Caco-2 (cell line): Measurements from ENCODE around the gene APLP1. TPM values are rescaled to one million over a fixed set of nuclear protein-coding genes. Genes with fewer than 3 reads are reported as not detected.

Source experiments
- BruUV-seq: library from RNA; stranded (reverse); fragments of 400-500 nt; replicated peaks from 2 replicates; lab custom pipeline; 2021; lab: Mats Ljungman, UMichigan
- CTCF ChIA-PET: fragments of 300-600 bp; sonication (Branson Sonifier 250); formaldehyde crosslinking; loops from one replicate; lab custom pipeline; 2022; ENCODE audit warnings: antibody characterized with exemption; lab: Charles Lee
- POLR2A ChIA-PET: fragments of 300-600 bp; sonication (Branson Sonifier 250); formaldehyde crosslinking; loops from one replicate; lab custom pipeline; 2022; ENCODE audit warnings: antibody characterized with exemption; lab: Charles Lee
- DNase-seq, 2 experiments: peaks; one replicate each; pipeline versions ENCODE4 v3.0.0 to v3.0.0-alpha.2; 2020 to 2022
- H3K27me3 ChIP-seq: replicated peaks from 2 replicates; pipeline ENCODE4 v1.6.0; 2011; ENCODE audit warnings: low read length; ENCODE audit not compliant: control insufficient read depth, insufficient read depth
- H3K36me3 ChIP-seq: 2 replicates; pipeline ENCODE4 v1.5.1; 2011; ENCODE audit warnings: low read length; ENCODE audit not compliant: control insufficient read depth, insufficient read depth
- H3K4me1 ChIP-seq: fragments of 250-450 bp; sonication (Bioruptor Pico); 2 replicates; pipeline ENCODE4 v1.5.1; 2020; ENCODE audit warnings: mild to moderate bottlenecking
- H3K4me3 ChIP-seq: 2 replicates; pipeline ENCODE4 v1.5.1; 2011; ENCODE audit warnings: low read depth, mild to moderate bottlenecking, control low read depth, low read length
- H3K9me3 ChIP-seq: fragments of 250-450 bp; sonication (Bioruptor Pico); 2 replicates; pipeline ENCODE4 v1.5.1; 2020; ENCODE audit warnings: mild to moderate bottlenecking, moderate library complexity
- H3K27ac Mint-ChIP-seq: one replicate; pipeline ENCODE4 v1.8.0; 2022; ENCODE audit warnings: mixed read lengths; ENCODE audit not compliant: unreplicated experiment
- H3K27me3 Mint-ChIP-seq: one replicate; pipeline ENCODE4 v1.8.0; 2022; ENCODE audit warnings: mixed read lengths; ENCODE audit not compliant: insufficient read depth, unreplicated experiment
- H3K36me3 Mint-ChIP-seq: one replicate; pipeline ENCODE4 v1.8.0; 2022; ENCODE audit warnings: mild to moderate bottlenecking, mixed read lengths; ENCODE audit not compliant: insufficient read depth, unreplicated experiment
- H3K4me1 Mint-ChIP-seq: one replicate; pipeline ENCODE4 v1.8.0; 2022; ENCODE audit warnings: low read depth, mixed read lengths; ENCODE audit not compliant: unreplicated experiment
- H3K4me3 Mint-ChIP-seq: one replicate; pipeline ENCODE4 v1.8.0; 2022; ENCODE audit warnings: mild to moderate bottlenecking, moderate library complexity, mixed read lengths; ENCODE audit not compliant: unreplicated experiment
- H3K9me3 Mint-ChIP-seq: one replicate; pipeline ENCODE4 v1.8.0; 2022; ENCODE audit warnings: mixed read lengths; ENCODE audit not compliant: unreplicated experiment
- CTCF ChIP-seq, 2 experiments: fragments of 200-600 bp in 1 of 2; IDR thresholded peaks; 1 replicate in 1 of 2; 2 replicates in 1 of 2; pipeline versions ENCODE4 v1.5.1 to v1.8.0; 2011 to 2022; ENCODE audit warnings: antibody characterized with exemption in 1 of 2, control low read depth in 1 of 2, inconsistent platforms in 1 of 2, low read depth in 1 of 2, low read length in 1 of 2, mild to moderate bottlenecking in 1 of 2, moderate library complexity in 1 of 2; ENCODE audit not compliant: insufficient read depth in 1 of 2, severe bottlenecking in 1 of 2, unreplicated experiment in 1 of 2
- intact Hi-C: fragments of 100-400 bp; cut with micrococcal nuclease; formaldehyde crosslinking; loops from one replicate; pipeline ENCODE4 v1.10.0; 2022; ENCODE audit not compliant: unreplicated experiment
- total RNA-seq: library from RNA; stranded (reverse); gene quantifications from 2 replicates; pipeline ENCODE4 v1.2.3, GENCODE V29; 2022

Gene APLP1
- total RNA-seq, 1 experiment from 2014 or later = 6.5 TPM

DNA sequence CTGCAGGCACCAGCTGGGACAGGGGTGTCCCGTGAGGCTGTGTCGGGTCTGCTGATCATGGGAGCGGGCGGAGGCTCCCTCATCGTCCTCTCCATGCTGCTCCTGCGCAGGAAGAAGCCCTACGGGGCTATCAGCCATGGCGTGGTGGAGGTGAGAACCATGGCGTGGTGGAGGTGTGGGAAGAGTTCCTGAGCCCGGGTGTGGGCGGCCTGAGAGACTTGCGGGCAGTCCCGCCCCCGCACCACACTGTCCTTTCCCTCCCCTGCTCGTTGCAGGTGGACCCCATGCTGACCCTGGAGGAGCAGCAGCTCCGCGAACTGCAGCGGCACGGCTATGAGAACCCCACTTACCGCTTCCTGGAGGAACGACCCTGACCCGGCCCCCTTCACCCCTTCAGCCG is 10.7 kb downstream of the APLP1 start:
- H3K36me3 Mint-ChIP-seq = peaks cover 9% of the 10 kb centered on the region
- H3K27ac Mint-ChIP-seq = no peak overlapping the region
- no peaks in the 10 kb centered on the region for H3K9me3 ChIP-seq
- H3K4me3 ChIP-seq = no peak overlapping the region
- ChIA-PET CTCF (interaction anchor here (0.6 to 2.2 kb wide), 4 partner anchors 9 to 83 kb away, joined by 3 to 14 read pairs (median 4); no protein-coding TSS in a partner anchor), POLR2A (interaction anchor here (1.0 to 1.1 kb wide), 2 partner anchors 50 to 231 kb away, joined by 3 to 4 read pairs; no protein-coding TSS in a partner anchor)
- peaks cover 1% of the 10 kb centered on the region; the same call in 1 of the 2 replicates for H3K27me3 ChIP-seq
- no peak for DNase-seq
- intact Hi-C loops = loop anchor here (1.0 kb wide), 1 partner anchor 10 kb away; no protein-coding TSS in a partner anchor
- no peak for TF ChIP-seq CTCF (IDR thresholded peaks at IDR 0.05; ENCODE audit: insufficient read depth in 1 of 2, low read depth in 1 of 2, low read length in 1 of 2, severe bottlenecking in 1 of 2, unreplicated experiment in 1 of 2)
- no peaks in the 10 kb centered on the region for H3K9me3 Mint-ChIP-seq
- H3K36me3 ChIP-seq = no peaks in the 10 kb centered on the region
- peaks cover 10% of the 10 kb centered on the region for H3K4me1 Mint-ChIP-seq
- H3K27me3 Mint-ChIP-seq = peaks cover 23% of the 10 kb centered on the region
- no peaks in the 10 kb centered on the region for H3K4me1 ChIP-seq
- no peak overlapping the region for H3K4me3 Mint-ChIP-seq
- no TSS peak for BruUV-seq

DNA sequence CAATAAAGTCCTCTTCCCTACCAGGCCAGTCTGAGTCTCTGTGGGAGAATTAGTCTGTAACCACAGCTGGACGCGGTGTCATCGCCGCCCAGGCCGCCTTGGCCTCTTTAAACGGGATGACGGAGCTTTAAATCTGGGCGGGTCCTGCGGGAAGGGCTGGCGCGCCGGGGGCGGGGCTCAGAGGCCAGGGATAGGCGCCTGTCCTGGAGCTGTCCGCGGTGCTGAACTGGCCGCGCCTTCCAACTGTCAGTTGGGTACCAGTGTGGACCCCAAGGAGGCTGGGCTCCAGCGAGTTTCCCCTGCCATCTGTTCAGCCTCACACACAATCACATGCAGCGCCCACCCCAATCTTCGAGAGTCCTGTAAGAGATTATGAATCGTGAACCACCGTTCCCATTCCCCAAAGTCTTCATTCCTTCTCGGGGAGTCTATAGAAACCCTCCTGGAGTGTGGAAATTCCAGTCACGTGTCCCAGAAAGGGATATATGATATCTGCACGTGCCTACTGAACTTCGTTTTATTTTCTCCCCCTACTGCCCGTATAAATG is 11.5 kb downstream of the APLP1 start:
- DNase-seq = peak; percentile 91 to 95
- intact Hi-C loops = loop anchor here (1.0 kb wide), 1 partner anchor 11 kb away; no protein-coding TSS in a partner anchor
- BruUV-seq = no TSS peak
- Histone ChIP-seq H3K27me3 (peaks cover 1% of the 10 kb centered on the region; the same call in 1 of the 2 replicates), H3K4me1 (no peaks in the 10 kb centered on the region), H3K36me3 (no peaks in the 10 kb centered on the region), H3K9me3 (no peaks in the 10 kb centered on the region), H3K4me3 (no peak overlapping the region)
- CTCF ChIA-PET = interaction anchor here (0.6 to 2.2 kb wide), 5 partner anchors 10 to 82 kb away, joined by 3 to 14 read pairs (median 4); no protein-coding TSS in a partner anchor
- POLR2A ChIA-PET = interaction anchor here (1.0 to 1.1 kb wide), 2 partner anchors 51 to 232 kb away, joined by 3 to 4 read pairs; no protein-coding TSS in a partner anchor
- TF ChIP-seq CTCF (IDR thresholded peaks at IDR 0.05; ENCODE audit: insufficient read depth in 1 of 2, low read depth in 1 of 2, low read length in 1 of 2, severe bottlenecking in 1 of 2, unreplicated experiment in 1 of 2) = no peak
- Mint-ChIP-seq H3K4me1 (peaks cover 10% of the 10 kb centered on the region), H3K27me3 (peaks cover 21% of the 10 kb centered on the region), H3K27ac (no peak overlapping the region), H3K36me3 (peaks cover 9% of the 10 kb centered on the region), H3K9me3 (no peaks in the 10 kb centered on the region), H3K4me3 (no peak overlapping the region)

DNA sequence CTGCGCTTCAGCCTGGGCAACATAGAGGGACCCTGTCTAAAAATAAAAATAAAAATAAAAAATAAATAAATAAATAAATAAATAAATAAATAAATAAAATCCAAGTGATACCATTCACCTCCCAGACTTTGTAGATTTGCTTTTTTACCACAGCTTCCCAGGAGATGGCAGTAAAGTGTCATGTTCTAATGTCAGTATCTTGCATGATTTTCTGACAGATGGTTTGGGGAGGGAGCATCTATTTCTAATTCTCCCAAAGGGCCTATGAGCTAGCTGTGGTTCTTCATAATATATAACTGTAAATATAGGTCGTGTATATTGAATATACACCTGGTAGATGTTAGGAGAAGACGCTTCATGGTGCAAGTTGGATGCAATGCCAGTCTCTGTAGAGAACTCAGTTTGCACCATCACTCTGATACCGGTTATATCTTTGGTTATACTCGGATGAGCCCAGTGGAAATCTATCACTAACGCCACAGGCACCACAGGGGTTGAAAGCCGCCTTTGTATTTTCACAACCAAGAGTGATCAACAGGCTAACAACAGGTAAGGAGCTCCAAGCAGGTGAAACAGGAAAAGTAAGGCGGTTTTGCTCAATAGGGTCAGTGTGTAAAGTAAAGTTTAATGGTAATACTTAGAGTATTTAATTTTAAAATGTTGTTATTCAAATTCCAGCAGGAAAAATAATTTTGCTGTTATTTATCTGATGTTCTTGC is 13.9 kb downstream of the APLP1 start:
- H3K36me3 ChIP-seq = no peaks in the 10 kb centered on the region
- peak in 1 of 2 experiments; percentile 74 for DNase-seq
- no peak overlapping the region for H3K4me3 Mint-ChIP-seq
- no peak overlapping the region for H3K27ac Mint-ChIP-seq
- H3K27me3 ChIP-seq = 0 out of 2 replicates have a peak, but pooled peaks cover 1% of the 10 kb centered on the region
- no peak overlapping the region for H3K4me3 ChIP-seq
- no peaks in the 10 kb centered on the region for H3K9me3 Mint-ChIP-seq
- H3K9me3 ChIP-seq = no peaks in the 10 kb centered on the region
- TF ChIP-seq CTCF (IDR thresholded peaks at IDR 0.05; ENCODE audit: insufficient read depth in 1 of 2, low read depth in 1 of 2, low read length in 1 of 2, severe bottlenecking in 1 of 2, unreplicated experiment in 1 of 2) = peak; percentile 46 to 55
- CTCF ChIA-PET = interaction anchor here (0.6 to 1.7 kb wide), 4 partner anchors 49 to 160 kb away, joined by 3 to 11 read pairs (median 4); no protein-coding TSS in a partner anchor
- POLR2A ChIA-PET = no interaction called here
- peaks cover 13% of the 10 kb centered on the region for H3K27me3 Mint-ChIP-seq
- H3K4me1 ChIP-seq = no peaks in the 10 kb centered on the region
- H3K4me1 Mint-ChIP-seq = peaks cover 10% of the 10 kb centered on the region
- intact Hi-C loops = loop anchor here (1.0 kb wide), 1 partner anchor 49 kb away; no protein-coding TSS in a partner anchor
- peaks cover 15% of the 10 kb centered on the region for H3K36me3 Mint-ChIP-seq
- BruUV-seq = no TSS peak
